H1 (cell line): ENCODE data around the gene UBXN4. TPM values are rescaled to one million over a fixed set of nuclear protein-coding genes. Genes with fewer than 3 reads are reported as not detected.
A peak's percentile ranks its signal among the peaks of the same experiment; 100 is the strongest.

Experiments
- CTCF ChIA-PET: fragments of 300-600 bp; sonication (Branson Sonifier 250); formaldehyde crosslinking; loops from one replicate; lab custom pipeline; 2021; ENCODE audit not compliant: partially characterized antibody; lab: Charles Lee
- POLR2A ChIA-PET: fragments of 300-600 bp; sonication (Branson Sonifier 250); formaldehyde crosslinking; loops from one replicate; lab custom pipeline; 2021; ENCODE audit warnings: inconsistent platforms; ENCODE audit not compliant: partially characterized antibody; lab: Charles Lee
- DNase-seq, 2 experiments: peaks; one replicate each; pipeline versions ENCODE4 v3.0.0 to v3.0.0-alpha.2; 2010 to 2022; ENCODE audit warnings: low spot score in 2 of 2, low read depth in 1 of 2, mixed read lengths in 1 of 2
- FAIRE-seq: peaks from 2 replicates; lab custom pipeline; 2011; peaks lifted over from hg19 to GRCh38; lab: Jason Lieb, UNC
- H2AFZ ChIP-seq: 2 replicates; pipeline ENCODE4 v1.8.1; 2012; ENCODE audit warnings: low read length, inconsistent platforms
- H2AK5ac ChIP-seq: 2 replicates; pipeline ENCODE4 v1.6.1; 2013; ENCODE audit warnings: low read depth, low read length
- H2BK120ac ChIP-seq: replicated peaks from 2 replicates; pipeline ENCODE3; 2013; ENCODE audit warnings: low read depth, low read length, inconsistent platforms
- H2BK12ac ChIP-seq: 2 replicates; pipeline ENCODE4 v1.6.1; 2013; ENCODE audit warnings: low read depth, low read length
- H2BK15ac ChIP-seq: 2 replicates; pipeline ENCODE4 v1.6.1; 2013; ENCODE audit warnings: low read length
- H2BK20ac ChIP-seq: 2 replicates; pipeline ENCODE4 v1.6.1; 2013; ENCODE audit warnings: low read length
- H2BK5ac ChIP-seq: 2 replicates; pipeline ENCODE4 v1.6.1; 2013; ENCODE audit warnings: low read depth, low read length
- H3K14ac ChIP-seq: 2 replicates; pipeline ENCODE4 v1.6.1; 2013; ENCODE audit warnings: inconsistent platforms; ENCODE audit not compliant: insufficient read length
- H3K18ac ChIP-seq: 2 replicates; pipeline ENCODE4 v1.6.1; 2013; ENCODE audit warnings: low read length; ENCODE audit errors: extremely low read depth
- H3K23ac ChIP-seq: 2 replicates; pipeline ENCODE4 v1.6.1; 2013; ENCODE audit warnings: inconsistent platforms; ENCODE audit not compliant: insufficient read length
- H3K23me2 ChIP-seq: 2 replicates; pipeline ENCODE4 v1.6.1; 2013; ENCODE audit warnings: low read depth, low read length
- H3K27ac ChIP-seq: 2 replicates; pipeline ENCODE4 v1.6.1; 2011; ENCODE audit warnings: low read depth, low read length, inconsistent platforms
- H3K27me3 ChIP-seq, 4 experiments: replicated peaks in 1 of 4; 1 replicate in 1 of 4; 2 replicates in 3 of 4; pipeline versions ENCODE4 v1.6.1 to v1.8.1; 2011 to 2013; ENCODE audit warnings: low read length in 3 of 4, mild to moderate bottlenecking in 3 of 4, inconsistent platforms in 2 of 4, mixed read lengths in 2 of 4, moderate library complexity in 1 of 4; ENCODE audit not compliant: control insufficient read depth in 3 of 4, insufficient read depth in 3 of 4; ENCODE audit errors: extremely low read depth in 1 of 4
- H3K36me3 ChIP-seq, 4 experiments: 2 replicates each; pipeline versions ENCODE4 v1.6.1 to v1.8.1; 2011 to 2013; ENCODE audit warnings: mild to moderate bottlenecking in 4 of 4, low read length in 3 of 4, moderate library complexity in 2 of 4, control low read depth in 1 of 4, inconsistent platforms in 1 of 4; ENCODE audit not compliant: insufficient read depth in 4 of 4, control insufficient read depth in 2 of 4
- H3K4ac ChIP-seq: replicated peaks from 2 replicates; pipeline ENCODE3; 2013; ENCODE audit warnings: low read length, low read depth, mixed read lengths, inconsistent platforms; ENCODE audit not compliant: insufficient read length
- H3K4me1 ChIP-seq, 4 experiments: replicated peaks in 1 of 4; 1 replicate in 1 of 4; 2 replicates in 3 of 4; pipeline versions ENCODE4 v1.6.1 to v1.8.1; 2011 to 2013; ENCODE audit warnings: low read length in 3 of 4, inconsistent platforms in 2 of 4, mixed read lengths in 1 of 4; ENCODE audit not compliant: insufficient read depth in 4 of 4, control insufficient read depth in 3 of 4
- H3K4me2 ChIP-seq, 2 experiments: 2 replicates each; pipeline versions ENCODE4 v1.6.1 to v1.8.1; 2011 to 2013; ENCODE audit warnings: low read depth in 2 of 2, low read length in 2 of 2, control low read depth in 1 of 2, inconsistent platforms in 1 of 2, mild to moderate bottlenecking in 1 of 2; ENCODE audit not compliant: insufficient read depth in 1 of 2
- H3K4me3 ChIP-seq, 4 experiments: fragments of 200-600, 300-600 bp in 1 of 4; sonication (generic), shearing (Covaris generic), sonication (Bioruptor Twin) in 1 of 4; 2 replicates each; pipeline versions ENCODE4 v1.5.1 to v1.8.1; 2011 to 2016; ENCODE audit warnings: low read length in 4 of 4, low read depth in 3 of 4, control low read depth in 2 of 4, inconsistent platforms in 2 of 4, mild to moderate bottlenecking in 2 of 4, mixed read lengths in 1 of 4, moderate library complexity in 1 of 4; ENCODE audit not compliant: insufficient read depth in 2 of 4; ENCODE audit errors: extremely low read depth in 1 of 4
- H3K56ac ChIP-seq: replicated peaks from 2 replicates; pipeline ENCODE3; 2013; ENCODE audit warnings: low read depth, mild to moderate bottlenecking, mixed read lengths, low read length, inconsistent platforms; ENCODE audit not compliant: insufficient read length
- H3K79me1 ChIP-seq: 2 replicates; pipeline ENCODE4 v1.6.1; 2013; ENCODE audit warnings: low read depth, low read length, control low read depth
- H3K79me2 ChIP-seq, 2 experiments: 2 replicates each; pipeline versions ENCODE4 v1.6.1 to v1.8.1; 2012 to 2013; ENCODE audit warnings: low read length in 2 of 2, mild to moderate bottlenecking in 2 of 2, inconsistent platforms in 1 of 2; ENCODE audit not compliant: insufficient read depth in 2 of 2, control insufficient read depth in 1 of 2
- H3K9ac ChIP-seq, 4 experiments: replicated peaks in 1 of 4; 1 replicate in 1 of 4; 2 replicates in 3 of 4; pipeline versions ENCODE4 v1.6.1 to v1.8.1; 2011 to 2013; ENCODE audit warnings: low read depth in 3 of 4, low read length in 3 of 4, control low read depth in 2 of 4, mild to moderate bottlenecking in 2 of 4, moderate library complexity in 2 of 4, inconsistent platforms in 1 of 4; ENCODE audit errors: extremely low read depth in 1 of 4
- H3K9me3 ChIP-seq, 2 experiments: 2 replicates each; pipeline versions ENCODE4 v1.6.1 to v1.8.1; 2012 to 2013; ENCODE audit warnings: mild to moderate bottlenecking in 2 of 2, moderate library complexity in 2 of 2, control low read depth in 1 of 2, inconsistent platforms in 1 of 2, low read depth in 1 of 2, low read length in 1 of 2, mixed read lengths in 1 of 2; ENCODE audit not compliant: insufficient read depth in 2 of 2
- H4K20me1 ChIP-seq, 2 experiments: replicated peaks in 1 of 2; 2 replicates each; pipeline versions ENCODE3 to v1.8.1; 2011 to 2013; ENCODE audit warnings: inconsistent platforms in 2 of 2, low read length in 2 of 2, mild to moderate bottlenecking in 1 of 2; ENCODE audit not compliant: insufficient read depth in 2 of 2, control insufficient read depth in 1 of 2
- H4K5ac ChIP-seq: 2 replicates; pipeline ENCODE4 v1.6.1; 2013; ENCODE audit warnings: low read length, low read depth, mixed read lengths, inconsistent platforms; ENCODE audit not compliant: insufficient read length
- H4K8ac ChIP-seq: 2 replicates; pipeline ENCODE4 v1.8.0; 2013; ENCODE audit warnings: mild to moderate bottlenecking, moderate library complexity, low read length, inconsistent platforms; ENCODE audit not compliant: insufficient read depth; ENCODE audit errors: extremely low read depth
- H4K91ac ChIP-seq: replicated peaks from 2 replicates; pipeline ENCODE3; 2013; ENCODE audit warnings: low read length, mixed read lengths, inconsistent platforms; ENCODE audit not compliant: insufficient read length
- CEBPB ChIP-seq: IDR thresholded peaks from 2 replicates; pipeline ENCODE4 v1.6.1; 2012; ENCODE audit warnings: low read depth, low read length
- CHD2 ChIP-seq: IDR thresholded peaks from 2 replicates; pipeline ENCODE4 v1.6.1; 2012; ENCODE audit warnings: low read length, improper control_type of control experiment
- CTCF ChIP-seq, 3 experiments: IDR thresholded peaks; 1 replicate in 2 of 3; 2 replicates in 1 of 3; pipeline versions ENCODE4 v1.5.1 to v1.6.1; 2011; ENCODE audit warnings: low read length in 3 of 3, mild to moderate bottlenecking in 3 of 3, inconsistent platforms in 2 of 3, low read depth in 1 of 3, moderate library complexity in 1 of 3; ENCODE audit not compliant: insufficient read depth in 1 of 3; ENCODE audit errors: control extremely low read depth in 1 of 3
- PHF8 ChIP-seq: fragments of 200-600 bp; sonication (generic); conservative IDR thresholded peaks from 2 replicates; pipeline ENCODE4 v1.7.1; 2012; ENCODE audit warnings: low read depth, mild to moderate bottlenecking, inconsistent platforms, low read length, moderate library complexity
- SIRT6 ChIP-seq: IDR thresholded peaks from one replicate; pipeline ENCODE4 v1.7.1; 2012; ENCODE audit warnings: low read length, inconsistent platforms
- SP1 ChIP-seq: IDR thresholded peaks from 2 replicates; pipeline ENCODE4 v1.6.1; 2011; ENCODE audit warnings: low read depth, low read length
- TCF12 ChIP-seq: IDR thresholded peaks from 2 replicates; pipeline ENCODE4 v1.6.1; 2011; ENCODE audit warnings: low read depth, mild to moderate bottlenecking, low read length
- WGBS, 2 experiments: shearing (Covaris generic) in 1 of 2; methylation state at CpG; one replicate each; pipeline versions ENCODE4 v1.1.6 to v1.1.7; 2013 to 2015; ENCODE audit warnings: low lambda C conversion rate in 2 of 2, mixed read lengths in 2 of 2, inconsistent platforms in 1 of 2, low coverage in 1 of 2, missing lambda C conversion rate in 1 of 2; ENCODE audit not compliant: insufficient replicate concordance in 2 of 2, insufficient coverage in 1 of 2, insufficient read length in 1 of 2; ENCODE audit errors: extremely low coverage in 1 of 2, missing lambda C conversion rate in 1 of 2; 5-methylcytosine and 5-hydroxymethylcytosine counted together
- polyA plus RNA-seq, 7 experiments: library from polyadenylated mRNA; depleted of rRNA in 3 of 7; stranded (reverse) in 5 of 7; unstranded in 2 of 7; fragments of >200 nt in 5 of 7; fragments of 200-250 nt in 2 of 7; gene quantifications; 1 replicate in 5 of 7; 2 replicates in 1 of 7; 4 replicates in 1 of 7; pipeline versions ENCODE4 v1.2.1 to v1.2.3, GENCODE V29; 2011 to 2013; ENCODE audit warnings: missing spikeins in 2 of 7, mixed read lengths in 2 of 7
- total RNA-seq: library from RNA; stranded (reverse); fragmentation: NEBNext Ultra II Directional; extraction: Animal tissue kit (Norgen Biotek cat#: 25700); gene quantifications from 2 replicates; pipeline ENCODE4 v1.2.1, GENCODE V29; 2021

Gene UBXN4
- total and polyA plus RNA-seq, 2 of the 8 experiments (the other 6 are each of a cell fraction or from before 2014, with no cell fraction given) = 20.1 to 64.2 TPM

GRCh38 chr2:135817466-135817865, 75.8 kb downstream of the UBXN4 start:
- no peak overlapping the region for H3K14ac ChIP-seq
- no peak overlapping the region for H2BK12ac ChIP-seq
- no peak overlapping the region for H3K27ac ChIP-seq
- H2AK5ac ChIP-seq = no peak overlapping the region
- no peak overlapping the region for H2BK120ac ChIP-seq
- no peak overlapping the region for H3K56ac ChIP-seq
- no peak overlapping the region for H2BK15ac ChIP-seq
- no peak overlapping the region for H3K4me2 ChIP-seq
- H3K4ac ChIP-seq = no peak overlapping the region
- H2AFZ ChIP-seq = no peak overlapping the region
- no peaks in the 10 kb centered on the region for H3K23me2 ChIP-seq
- H3K23ac ChIP-seq = no peak overlapping the region
- no peaks in the 10 kb centered on the region for H4K20me1 ChIP-seq
- 91% methylated on average over 18 of the region's 18 CpGs; no CpG with 5 or more reads in 1 of the 2 experiments for WGBS, 2 experiments
- no peaks in the 10 kb centered on the region for H3K9me3 ChIP-seq
- TF ChIP-seq SIRT6 (no peak), CTCF (IDR thresholded peaks at IDR 0.05; ENCODE audit: control extremely low read depth in 1 of 3, insufficient read depth in 1 of 3, low read depth in 1 of 3, low read length in 3 of 3) (no peak), SP1 (no peak), PHF8 (no peak), CHD2 (no peak), TCF12 (no peak), CEBPB (no peak)
- DNase-seq (no peak), FAIRE-seq (no peak)
- H3K4me3 ChIP-seq = no peak overlapping the region
- no peaks in the 10 kb centered on the region for H3K27me3 ChIP-seq
- no peaks in the 10 kb centered on the region for H3K79me2 ChIP-seq
- no peak overlapping the region for H3K18ac ChIP-seq
- H3K36me3 ChIP-seq = no peaks in the 10 kb centered on the region
- H3K9ac ChIP-seq = no peak overlapping the region
- no peaks in the 10 kb centered on the region; the same call in 1 of the 2 replicates for H3K79me1 ChIP-seq
- POLR2A ChIA-PET = no interaction called here
- no peak overlapping the region for H4K91ac ChIP-seq
- 0 out of 2 replicates have a peak overlapping the region, but pooled peaks have one; percentile 53 for H4K8ac ChIP-seq
- no peak overlapping the region for H2BK20ac ChIP-seq
- CTCF ChIA-PET = interaction anchor here (0.7 to 3.5 kb wide), 4 partner anchors 11 to 19 kb away, joined by 3 to 24 read pairs (median 10); no protein-coding TSS in a partner anchor
- no peak overlapping the region for H4K5ac ChIP-seq
- no peak overlapping the region for H2BK5ac ChIP-seq
- H3K4me1 ChIP-seq = no peaks in the 10 kb centered on the region; a peak in 1 of 7 replicates
